ENCODE results near the gene DTWD2. TPM values are rescaled to one million over a fixed set of nuclear protein-coding genes. Genes with fewer than 3 reads are reported as not detected.
A peak's percentile ranks its signal among the peaks of the same experiment; 100 is the strongest.

The DTWD2 gene, protein sequence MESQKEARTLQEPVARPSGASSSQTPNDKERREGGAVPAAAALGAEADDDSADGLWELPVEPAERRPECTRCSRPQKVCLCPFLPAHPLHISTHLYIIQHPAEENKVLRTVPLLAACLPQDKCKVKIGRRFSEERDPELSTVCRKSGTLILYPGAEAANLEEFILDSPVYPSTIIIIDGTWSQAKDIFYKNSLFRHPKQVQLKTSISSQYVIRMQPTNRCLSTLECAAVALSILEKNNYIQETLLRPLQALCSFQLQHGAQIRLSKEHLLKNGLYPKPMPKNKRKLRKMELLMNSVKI
- 10 to 100 TPM in 2 of 3 donors, 1 to 10 TPM in 1; 6.4 to 23.1 (median 14.1) TPM for total RNA-seq

DNA sequence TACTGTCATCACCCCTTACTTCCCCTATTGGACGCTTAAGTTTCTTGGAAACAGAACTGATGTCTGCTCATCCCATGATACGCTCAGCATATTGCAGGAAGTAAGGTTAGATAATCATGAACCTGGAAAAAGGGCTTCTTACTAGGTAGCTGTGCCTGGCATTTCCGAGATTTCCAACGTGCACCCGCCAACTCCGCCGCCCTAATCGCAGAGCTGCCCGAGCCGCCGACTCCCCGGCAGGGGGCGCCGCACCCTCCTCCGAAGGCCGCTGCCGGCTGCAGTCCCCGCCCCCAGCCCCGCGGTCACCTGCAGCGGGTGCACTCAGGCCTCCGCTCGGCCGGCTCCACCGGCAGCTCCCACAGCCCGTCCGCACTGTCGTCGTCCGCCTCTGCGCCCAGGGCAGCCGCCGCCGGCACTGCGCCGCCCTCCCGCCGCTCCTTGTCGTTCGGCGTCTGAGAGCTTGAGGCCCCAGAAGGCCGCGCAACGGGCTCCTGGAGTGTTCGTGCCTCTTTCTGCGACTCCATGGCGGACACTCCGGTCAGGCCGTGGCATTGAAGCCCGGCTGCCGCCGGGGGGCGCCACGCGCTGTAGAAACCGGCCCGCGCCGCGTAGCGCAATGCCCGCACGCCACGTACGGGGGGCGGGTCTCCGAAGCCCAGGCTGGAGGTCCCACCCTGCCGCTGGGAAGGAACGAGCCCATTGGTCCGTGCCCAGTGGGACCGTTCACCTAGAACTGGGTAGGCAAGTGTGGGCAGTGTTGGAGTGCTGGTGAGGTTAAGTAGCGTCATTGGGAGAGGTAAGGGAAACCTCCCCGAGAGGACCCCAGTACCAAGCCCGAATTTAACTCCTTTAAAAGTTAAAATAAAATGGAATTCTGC lies at the start of gene DTWD2:
TSS of gene DTWD2 (minus strand) at position 560 of the 878 bp plus-strand sequence. CDS start at position 524, 36 bp downstream.
- H3K27ac ChIP-seq, result peak within 1 kb of the TSS; percentile 88 to 91
- TF ChIP-seq, protein P1, sequence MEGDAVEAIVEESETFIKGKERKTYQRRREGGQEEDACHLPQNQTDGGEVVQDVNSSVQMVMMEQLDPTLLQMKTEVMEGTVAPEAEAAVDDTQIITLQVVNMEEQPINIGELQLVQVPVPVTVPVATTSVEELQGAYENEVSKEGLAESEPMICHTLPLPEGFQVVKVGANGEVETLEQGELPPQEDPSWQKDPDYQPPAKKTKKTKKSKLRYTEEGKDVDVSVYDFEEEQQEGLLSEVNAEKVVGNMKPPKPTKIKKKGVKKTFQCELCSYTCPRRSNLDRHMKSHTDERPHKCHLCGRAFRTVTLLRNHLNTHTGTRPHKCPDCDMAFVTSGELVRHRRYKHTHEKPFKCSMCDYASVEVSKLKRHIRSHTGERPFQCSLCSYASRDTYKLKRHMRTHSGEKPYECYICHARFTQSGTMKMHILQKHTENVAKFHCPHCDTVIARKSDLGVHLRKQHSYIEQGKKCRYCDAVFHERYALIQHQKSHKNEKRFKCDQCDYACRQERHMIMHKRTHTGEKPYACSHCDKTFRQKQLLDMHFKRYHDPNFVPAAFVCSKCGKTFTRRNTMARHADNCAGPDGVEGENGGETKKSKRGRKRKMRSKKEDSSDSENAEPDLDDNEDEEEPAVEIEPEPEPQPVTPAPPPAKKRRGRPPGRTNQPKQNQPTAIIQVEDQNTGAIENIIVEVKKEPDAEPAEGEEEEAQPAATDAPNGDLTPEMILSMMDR (IDR thresholded peaks at IDR 0.05), result peak; percentile 54 to 92 (median 84)
- no peak for TF ChIP-seq POLR2A (IDR thresholded peaks at IDR 0.05)
- peak in 2 of 3 donors; percentile 35 to 58 for TF ChIP-seq POLR2AphosphoS5 (IDR thresholded peaks at IDR 0.05)
- DNase-seq (ENCODE audit: low spot score in 2 of 2), result peak; percentile 85 to 91
- H3K36me3 ChIP-seq, result no peaks in the 10 kb centered on the region
- peak within 1 kb of the TSS; percentile 71 to 89 (median 73) for H3K4me3 ChIP-seq
- intact Hi-C loops (cut with DNase I; ENCODE audit: low total_unique reads), result loop anchor here (10.0 kb wide), 1 partner anchor 427 kb away; no protein-coding TSS in a partner anchor
- H3K9me3 ChIP-seq, result no peaks in the 10 kb centered on the region
- H3K27me3 ChIP-seq, result no peaks in the 10 kb centered on the region
- no peaks in the 10 kb centered on the region for H3K4me1 ChIP-seq

DNA sequence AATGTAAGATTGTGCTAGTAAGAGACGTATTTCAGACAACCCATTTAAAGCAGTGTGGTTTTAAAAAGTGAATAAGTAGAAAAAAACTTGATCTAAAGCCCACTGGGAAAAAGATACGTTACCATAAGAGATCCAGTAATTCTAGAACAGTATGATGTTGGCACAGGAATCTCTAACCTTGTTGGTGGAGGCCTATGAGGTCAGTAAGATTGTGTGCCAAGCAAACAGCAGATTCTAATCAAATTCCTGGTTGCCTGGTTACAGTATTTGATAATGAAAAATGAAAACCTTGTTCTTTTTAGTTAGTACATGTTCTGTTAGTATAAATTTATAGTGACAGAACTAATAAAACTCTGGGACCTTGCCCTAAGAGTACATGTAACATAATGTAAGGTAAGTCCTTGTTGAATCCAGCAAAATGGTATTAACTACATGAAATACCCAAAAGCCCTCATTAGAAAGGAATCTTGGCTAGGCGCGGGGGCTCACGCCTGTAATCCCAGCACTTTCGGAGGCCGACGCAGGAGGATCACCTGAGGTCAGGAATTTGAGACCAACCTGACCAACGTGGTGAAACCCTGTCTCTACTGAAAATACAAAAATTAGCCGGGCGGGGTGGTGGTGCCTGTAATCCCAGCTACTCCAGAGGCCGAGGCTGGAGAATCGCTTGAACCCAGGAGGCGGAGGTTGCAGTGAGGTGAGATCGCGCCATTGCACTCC lies 49.3 kb upstream of the DTWD2 start:
- Histone ChIP-seq H3K9me3 (no peaks in the 10 kb centered on the region), H3K4me3 (no peak overlapping the region), H3K27ac (no peak overlapping the region), H3K27me3 (no peaks in the 10 kb centered on the region), H3K4me1 (no peaks in the 10 kb centered on the region), H3K36me3 (no peaks in the 10 kb centered on the region)
- intact Hi-C loops (cut with DNase I; ENCODE audit: low total_unique reads), result no loop called here
- TF ChIP-seq POLR2A (IDR thresholded peaks at IDR 0.05) (no peak), POLR2AphosphoS5 (IDR thresholded peaks at IDR 0.05) (no peak)
- TF ChIP-seq, protein P1 (IDR thresholded peaks at IDR 0.05), result no peak
- DNase-seq (ENCODE audit: low spot score in 2 of 2), result no peak

DNA sequence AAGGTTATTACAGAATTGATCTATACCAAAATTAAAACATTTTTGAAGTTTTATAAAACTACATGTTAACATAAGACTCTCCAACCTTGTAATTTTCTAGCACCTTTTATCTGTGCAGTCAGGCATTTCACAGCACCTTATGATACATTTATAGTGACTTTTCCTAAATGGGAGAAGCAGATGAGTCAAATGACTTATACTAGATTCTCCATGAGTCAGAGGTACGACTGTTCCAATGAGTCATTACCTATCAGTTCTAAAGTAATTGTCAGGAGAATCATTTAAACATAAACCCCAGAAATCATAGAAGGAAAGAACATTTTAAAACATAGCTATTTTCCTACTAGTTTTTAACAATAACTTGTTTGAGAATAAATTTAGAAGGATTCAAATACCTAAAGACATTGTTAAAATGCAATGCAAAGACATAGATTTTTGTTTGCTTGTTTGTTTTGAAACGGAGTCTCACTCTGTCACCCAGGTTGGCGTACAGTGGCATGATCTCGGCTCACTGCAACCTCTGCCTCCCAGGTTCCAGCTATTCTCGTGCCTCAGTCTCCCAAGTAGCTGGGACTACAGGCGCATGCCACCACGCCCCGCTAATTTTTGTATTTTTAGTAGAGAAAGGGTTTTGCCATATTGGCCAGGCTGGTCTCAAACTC lies 47.9 kb upstream of the DTWD2 start:
- DNase-seq (ENCODE audit: low spot score in 2 of 2), result no peak
- H3K27me3 ChIP-seq, result no peaks in the 10 kb centered on the region

DNA sequence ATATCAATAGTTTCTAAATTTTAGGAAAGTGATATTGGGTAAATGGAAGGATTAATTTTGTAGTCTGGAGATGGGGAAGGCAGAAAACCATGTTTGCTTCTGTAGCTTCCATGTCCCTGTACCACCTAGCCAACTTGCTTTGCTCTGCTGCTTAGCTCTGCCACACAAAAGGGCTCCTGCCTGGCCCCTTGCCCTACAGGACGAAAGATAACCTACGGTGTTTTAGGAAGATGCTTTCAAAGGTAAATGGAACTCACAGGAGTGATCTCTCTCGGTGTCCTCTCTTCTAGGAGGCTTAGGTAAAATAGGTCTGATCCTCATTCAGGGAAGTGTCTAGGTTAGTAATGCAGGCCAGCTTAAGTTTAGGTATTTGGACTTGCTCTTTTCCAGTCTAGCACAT lies 44.8 kb upstream of the DTWD2 start:
- H3K4me3 ChIP-seq, result no peak overlapping the region
- no peaks in the 10 kb centered on the region for H3K4me1 ChIP-seq
- no peaks in the 10 kb centered on the region for H3K36me3 ChIP-seq
- H3K27me3 ChIP-seq, result no peaks in the 10 kb centered on the region
- DNase-seq (ENCODE audit: low spot score in 2 of 2), result no peak
- intact Hi-C loops (cut with DNase I; ENCODE audit: low total_unique reads), result no loop called here
- H3K27ac ChIP-seq, result no peak overlapping the region
- TF ChIP-seq POLR2AphosphoS5 (IDR thresholded peaks at IDR 0.05), result no peak
- TF ChIP-seq, protein P1 (IDR thresholded peaks at IDR 0.05), result no peak
- no peak for TF ChIP-seq POLR2A (IDR thresholded peaks at IDR 0.05)
- H3K9me3 ChIP-seq, result no peaks in the 10 kb centered on the region

More for the DNA sequence above, 47.9 kb upstream of the DTWD2 start:
- Histone ChIP-seq H3K4me1 (no peaks in the 10 kb centered on the region), H3K9me3 (no peaks in the 10 kb centered on the region), H3K27ac (no peak overlapping the region), H3K36me3 (no peaks in the 10 kb centered on the region), H3K4me3 (no peak overlapping the region)
- intact Hi-C loops (cut with DNase I; ENCODE audit: low total_unique reads), result no loop called here
- TF ChIP-seq, protein P1 (IDR thresholded peaks at IDR 0.05), result no peak
- no peak for TF ChIP-seq POLR2A (IDR thresholded peaks at IDR 0.05)
- TF ChIP-seq POLR2AphosphoS5 (IDR thresholded peaks at IDR 0.05), result no peak
